Glomerular visceral epithelial cell (primary cell): Measurements from ENCODE around the gene CERS6.
"Not testable (repeated sequence)": the region's sequence is repeated elsewhere in the genome, so short reads cannot be mapped to it uniquely, and the experiment has no call there.

Experiments
- DNase-seq: peaks from one replicate; pipeline ENCODE4 v3.0.0-alpha.2; 2016; ENCODE audit errors: extremely low spot score

The CERS6 gene

GRCh38 chr2:168468354-168468753 lies 12.3 kb downstream of the CERS6 start:
- no peak for DNase-seq

DNA sequence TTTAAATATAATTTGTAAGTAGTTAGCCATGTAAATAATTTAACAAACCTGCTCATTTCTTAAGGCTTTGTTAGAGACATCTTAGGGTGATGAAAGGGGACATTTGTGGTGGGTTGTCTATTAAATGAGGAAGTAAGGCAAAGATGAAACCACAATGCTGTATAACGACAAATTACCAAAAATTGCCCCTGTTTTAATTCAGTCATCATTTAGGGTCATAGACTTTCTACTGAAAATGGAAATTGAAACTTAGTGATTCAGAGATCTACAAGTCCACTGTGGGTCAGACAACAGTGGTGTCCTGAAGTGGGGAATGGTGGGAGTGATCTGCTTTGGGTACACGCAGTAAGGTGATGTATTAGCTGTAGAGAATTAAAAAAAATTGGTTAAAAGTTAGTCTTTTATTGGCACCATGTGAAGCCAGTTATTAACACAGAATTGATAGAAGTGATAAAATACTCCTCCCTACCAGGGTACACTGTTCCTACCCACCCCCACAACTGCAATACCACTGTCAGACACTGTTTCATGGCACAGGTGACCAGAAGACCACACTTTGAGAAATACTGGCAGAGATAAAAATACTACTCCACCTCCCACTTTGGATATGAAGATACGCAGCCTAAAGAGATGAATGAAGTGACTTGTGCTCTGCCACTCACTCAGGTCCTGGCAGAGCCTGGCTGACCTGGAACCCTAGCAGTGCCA lies 13.4 kb downstream of the CERS6 start:
- DNase-seq: no peak

DNA sequence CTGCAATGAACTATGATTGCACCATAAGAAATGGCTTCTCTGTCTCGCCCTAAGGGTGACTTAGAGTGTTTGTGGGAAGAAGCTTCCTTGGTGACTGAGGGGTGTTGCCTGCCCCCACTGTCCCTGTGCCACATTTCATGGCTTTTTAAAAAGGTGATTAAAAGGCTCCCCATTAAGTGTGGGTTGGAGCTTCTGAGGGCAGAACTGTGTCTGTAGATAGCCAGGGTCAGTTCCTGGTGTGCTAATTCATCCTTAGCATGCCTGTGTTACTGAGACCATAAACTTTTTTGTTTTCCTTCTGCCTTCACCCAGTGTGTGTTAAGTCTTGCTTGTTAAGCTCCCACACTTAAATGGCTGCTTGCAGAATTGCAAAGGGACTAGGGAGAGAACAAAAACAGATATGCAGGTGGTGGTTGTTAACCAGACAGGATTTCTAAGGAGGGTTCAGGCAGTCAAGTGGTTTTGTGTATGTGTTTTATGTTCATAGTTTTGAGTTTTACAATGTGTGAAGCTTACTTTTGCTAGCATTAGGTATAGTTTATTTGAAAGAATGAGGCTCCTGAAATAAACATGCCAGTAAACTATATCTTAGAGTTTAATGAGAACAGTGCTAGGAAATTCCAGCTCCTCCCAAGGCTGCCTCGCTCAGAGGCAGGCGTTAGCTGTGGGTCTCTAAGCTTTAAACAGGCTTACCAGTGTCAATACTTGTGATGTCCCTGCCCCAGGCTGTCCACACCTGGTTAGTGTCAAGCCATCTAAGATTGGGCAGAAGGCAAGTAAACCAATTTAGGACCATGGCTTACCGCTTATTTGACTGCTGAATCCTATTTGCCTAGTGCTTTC lies 14.5 kb downstream of the CERS6 start:
- DNase-seq: no peak

DNA sequence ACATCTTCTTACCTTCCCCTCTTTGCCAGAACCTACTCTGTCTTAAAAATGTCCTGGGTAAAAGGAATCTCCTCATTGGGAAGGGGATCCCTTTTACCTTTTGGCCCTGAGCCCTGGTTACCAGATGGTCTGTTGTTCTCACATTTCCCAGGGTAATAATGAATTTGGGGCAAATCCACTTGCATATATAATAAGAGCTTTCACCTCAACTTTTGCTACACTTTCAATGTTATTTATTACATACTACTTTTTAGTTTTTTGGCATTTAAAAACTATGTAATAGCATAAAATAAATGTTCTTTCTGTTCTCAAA lies 15.0 kb downstream of the CERS6 start:
- no peak for DNase-seq

DNA sequence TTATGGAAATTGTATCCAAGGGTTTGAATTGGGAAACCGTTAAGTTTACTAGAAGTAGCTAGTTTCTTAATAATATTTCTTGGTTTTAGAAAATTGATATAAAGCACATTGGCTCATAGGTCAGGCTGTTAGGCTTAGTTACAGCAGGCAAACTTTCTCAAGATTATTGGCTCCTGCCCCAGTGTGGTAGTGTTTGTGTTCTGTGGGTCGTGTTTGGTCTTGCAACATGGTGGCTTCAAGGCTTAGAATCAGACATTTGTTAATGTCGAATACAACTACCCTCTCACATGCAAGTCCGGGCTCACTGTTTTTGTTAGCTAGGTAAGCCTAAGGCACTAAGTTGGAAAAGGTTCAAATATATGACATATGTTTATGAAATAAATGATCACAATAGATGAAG lies 19.6 kb downstream of the CERS6 start:
- DNase-seq: no peak

DNA sequence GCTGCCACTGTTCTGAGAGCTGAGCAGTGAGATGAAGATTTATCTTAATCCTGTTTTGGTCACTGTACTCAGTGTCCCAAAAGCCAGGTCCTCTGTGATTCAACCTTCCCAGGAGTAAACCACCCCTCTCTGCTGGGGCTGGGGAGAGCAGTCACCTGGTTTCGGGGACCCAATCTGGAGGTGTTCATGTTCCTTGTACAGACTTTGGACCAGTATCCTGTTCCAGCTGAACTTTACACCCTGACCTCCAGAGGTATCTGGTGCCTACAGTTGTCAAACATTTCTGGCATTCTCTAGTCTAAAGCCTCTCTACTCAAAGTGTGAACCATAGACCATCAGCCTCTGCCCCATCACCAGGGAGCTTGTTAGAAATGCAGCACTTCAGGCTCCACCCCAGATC lies 22.1 kb downstream of the CERS6 start:
- no peak for DNase-seq

DNA sequence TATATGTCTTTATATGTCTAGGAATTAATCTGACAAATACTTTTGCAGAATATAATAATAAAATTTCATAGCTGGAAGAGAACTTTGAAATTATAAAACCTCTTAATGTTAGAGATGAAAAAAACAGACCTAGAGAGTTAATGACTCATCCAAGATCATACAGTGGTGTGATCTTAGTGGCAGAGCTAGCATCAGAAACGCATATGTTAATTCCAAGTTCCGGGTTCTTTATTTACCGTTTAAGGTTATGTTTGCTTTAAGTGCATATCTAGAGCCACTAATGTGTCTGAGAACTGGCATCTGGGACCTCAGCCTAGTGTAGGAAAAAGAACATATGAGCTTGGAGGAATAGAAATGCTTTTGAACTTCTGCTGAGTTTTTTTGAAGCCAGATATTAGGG lies 24.3 kb downstream of the CERS6 start:
- no peak for DNase-seq

GRCh38 chr2:168480825-168481585 lies 24.9 kb downstream of the CERS6 start:
- DNase-seq: no peak

GRCh38 chr2:168482269-168482668 lies 26.2 kb downstream of the CERS6 start:
- DNase-seq: no peak

DNA sequence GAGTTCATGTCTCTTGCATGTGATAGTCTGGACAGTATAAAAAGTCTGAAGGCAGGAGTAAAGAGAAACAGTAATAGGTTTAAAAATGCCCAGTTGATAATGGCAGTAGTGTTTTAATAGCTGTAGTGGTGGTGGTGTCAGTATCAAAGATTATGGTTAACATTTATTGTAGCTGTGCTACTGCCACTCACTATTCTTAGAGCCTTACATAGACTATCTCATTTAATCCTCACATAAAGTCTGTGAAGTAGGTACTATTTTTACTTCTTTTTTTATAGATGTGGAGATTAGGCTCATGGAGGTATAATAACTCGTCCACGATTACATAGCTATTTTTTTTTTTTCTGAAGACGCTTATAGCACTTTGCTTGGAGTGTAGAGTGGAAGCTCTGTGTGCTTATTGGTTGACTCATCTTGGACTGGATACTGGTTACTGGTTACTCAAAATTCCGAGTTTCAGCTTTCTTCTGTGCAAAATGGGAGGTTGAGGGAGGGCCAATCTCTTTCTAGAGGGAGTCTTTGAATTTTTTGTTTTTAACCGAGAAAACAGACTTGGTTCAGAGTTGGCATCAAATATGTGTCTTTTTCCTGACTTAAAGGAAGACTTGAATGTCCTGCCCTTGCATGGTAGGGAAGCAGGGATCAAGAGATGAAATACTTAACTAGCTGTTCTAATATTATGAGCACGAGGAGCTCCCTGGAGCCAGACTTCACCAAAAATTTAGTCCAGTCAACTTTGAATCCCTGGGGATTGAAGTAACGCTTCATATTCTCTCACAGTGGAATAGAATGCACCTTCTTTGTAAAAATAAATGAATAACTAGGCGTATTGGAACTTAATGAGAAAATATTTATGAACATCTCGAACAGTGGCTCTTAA lies 27.1 kb downstream of the CERS6 start:
- no peak for DNase-seq

DNA sequence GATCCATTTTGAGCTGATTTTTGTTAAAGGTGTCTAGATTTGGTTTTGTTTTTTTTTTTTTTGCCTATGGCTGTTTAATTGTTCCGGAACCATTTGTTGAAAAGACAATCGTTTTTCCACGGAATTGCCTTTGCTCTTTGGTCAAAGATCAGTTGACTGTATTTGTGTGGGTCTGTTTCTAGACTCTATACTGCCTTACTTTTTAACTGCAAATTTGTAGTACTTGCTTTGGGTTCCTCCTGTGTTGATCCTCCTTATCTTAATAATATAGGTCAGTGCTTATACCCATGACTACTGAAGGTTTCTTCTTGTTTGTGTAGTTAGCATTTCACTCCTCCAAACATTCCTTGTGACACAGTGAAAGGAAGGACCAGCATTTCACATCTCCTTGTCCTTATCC lies 30.4 kb downstream of the CERS6 start:
- DNase-seq: no peak

DNA sequence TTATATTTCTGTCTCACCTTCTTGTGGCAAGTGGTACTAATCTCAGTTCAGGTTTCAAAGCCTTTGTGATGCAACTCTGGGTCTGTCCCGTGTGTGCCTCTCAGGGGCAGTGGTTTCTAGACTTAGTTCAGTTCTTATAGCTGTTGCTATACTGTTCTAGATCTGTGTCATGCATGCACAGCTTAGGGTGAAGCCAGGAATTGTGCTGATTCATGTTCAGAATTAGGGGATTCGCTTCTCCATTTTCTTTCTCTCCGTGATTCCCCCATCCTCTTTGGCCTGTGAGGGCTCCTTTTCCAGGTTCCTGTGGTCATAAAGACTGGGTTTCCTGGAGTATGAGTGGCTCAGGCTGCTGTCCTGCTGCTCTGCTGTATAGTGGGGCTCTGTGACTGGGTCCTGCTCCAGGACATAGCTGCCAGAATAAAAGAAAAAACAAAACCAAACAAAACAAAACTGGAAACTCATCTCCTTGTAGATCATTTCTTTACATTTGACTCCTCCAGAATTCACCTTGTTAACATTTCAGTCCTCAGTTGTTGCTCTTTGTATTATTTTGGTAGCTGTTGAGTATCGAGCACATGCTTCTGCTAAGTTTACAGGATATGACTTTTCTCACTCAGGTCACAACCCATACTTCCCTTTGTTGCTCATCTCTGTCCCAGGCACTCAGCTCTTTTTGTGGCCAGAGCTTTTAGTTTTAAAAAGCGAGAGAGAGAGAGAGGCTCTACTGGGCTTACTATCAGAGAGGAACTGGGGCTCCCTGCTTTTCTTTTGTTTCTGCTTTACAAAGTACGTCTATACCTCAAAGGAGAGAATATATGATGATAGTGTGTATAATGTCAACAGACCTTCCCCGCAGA lies 34.2 kb downstream of the CERS6 start:
- DNase-seq: peak; percentile 12

GRCh38 chr2:168490946-168491605 lies 35.0 kb downstream of the CERS6 start:
- DNase-seq: no peak

- DNase-seq: not testable (repeated sequence)
Measured at GRCh38 chr2:168491728-168492127, 35.7 kb downstream of the CERS6 start.

GRCh38 chr2:168493219-168493618 lies 37.1 kb downstream of the CERS6 start:
- not testable (repeated sequence) for DNase-seq

GRCh38 chr2:168494190-168494711 lies 38.2 kb downstream of the CERS6 start:
- peak; percentile 10 for DNase-seq

DNA sequence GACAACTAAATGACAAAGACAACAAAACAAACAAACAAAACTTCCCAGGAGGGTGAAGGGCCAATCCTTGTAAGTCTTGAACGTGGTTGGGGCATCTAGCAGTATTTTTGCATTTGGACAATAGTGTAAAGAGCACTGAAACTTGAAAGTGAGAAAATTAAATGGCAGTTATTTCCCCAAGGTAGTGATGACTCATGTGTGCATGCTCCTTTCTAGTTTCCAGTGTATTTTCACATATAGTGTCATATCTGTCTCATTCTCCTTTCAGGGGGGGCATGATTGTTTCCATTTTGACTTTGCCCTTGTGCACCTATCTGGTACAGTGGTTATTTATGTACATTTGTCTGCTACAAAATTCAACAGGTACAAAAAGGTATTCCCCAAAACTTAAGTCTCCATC lies 39.5 kb downstream of the CERS6 start:
- DNase-seq: no peak

GRCh38 chr2:168496906-168497305 lies 40.8 kb downstream of the CERS6 start:
- no peak for DNase-seq

DNA sequence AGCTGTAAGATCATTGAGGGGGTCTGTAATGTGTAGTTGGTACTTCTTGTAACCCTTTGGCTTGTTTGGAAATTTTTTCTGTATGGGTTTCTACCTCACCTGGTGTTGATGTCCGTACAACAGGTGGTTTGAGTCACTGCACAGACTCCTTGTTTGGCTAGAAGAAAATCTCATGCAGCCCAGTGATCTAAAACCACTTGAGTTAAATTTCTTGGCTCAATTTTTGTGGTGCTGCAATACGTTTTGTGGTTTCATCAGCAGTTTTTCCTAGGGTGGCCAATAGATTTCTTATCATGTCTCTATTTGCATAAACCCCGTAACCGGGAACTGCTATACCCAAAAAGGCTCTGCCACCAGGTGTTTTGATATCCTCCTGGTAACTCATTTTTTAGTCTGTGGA lies 43.4 kb downstream of the CERS6 start:
- DNase-seq: no peak

DNA sequence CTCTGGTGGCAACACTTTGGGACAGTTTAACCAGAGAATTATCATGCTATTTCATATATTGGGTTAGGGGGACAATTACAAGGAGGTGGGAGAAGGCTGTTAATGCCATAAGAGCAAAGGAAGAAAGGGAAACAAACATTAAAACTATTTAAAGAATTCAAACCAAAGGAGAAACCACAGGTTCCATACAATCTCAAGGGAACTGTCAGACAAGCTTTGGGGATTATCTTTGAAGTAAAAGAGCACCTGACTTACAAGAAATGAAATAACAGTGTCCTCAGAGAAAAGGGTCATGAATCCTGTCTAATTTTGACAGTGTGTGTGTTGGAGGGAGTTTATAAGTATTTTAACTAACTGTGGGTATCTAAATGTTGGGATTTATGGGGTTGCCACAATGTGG lies 44.4 kb downstream of the CERS6 start:
- DNase-seq: no peak
